ENCODE data around the gene BCS1L. TPM values are rescaled to one million over a fixed set of nuclear protein-coding genes. Genes with fewer than 3 reads are reported as not detected.

BCS1L gene
- polyA plus RNA-seq = 10 to 100 TPM; 15.7 to 25.3 (median 16.8) TPM

GRCh38 chr2:218659258-218659987 lies at the start of gene BCS1L, which contains the start of gene ZNF142:
BCS1L (plus strand) TSS chr2:218659683; CDS start chr2:218660988, 1,305 bp downstream.
ZNF142 (minus strand) TSS chr2:218659623; CDS start chr2:218656429, 3,194 bp downstream.
- Mint-ChIP-seq H3K36me3 (peaks cover 9 to 29% (median 10%) of the 10 kb centered on the region in 3 donors), H3K4me3 (peak within 1 kb of the TSS; percentile 93 to 100 (median 97)), H3K4me1 (peaks cover 28 to 35% of the 10 kb centered on the region in 2 donors), H3K9me3 (no peaks in the 10 kb centered on the region), H3K27me3 (ENCODE audit: low read depth in 3 of 3) (peaks cover 0 to 2% (median 1%) of the 10 kb centered on the region in 3 donors), H3K27ac (peak within 1 kb of the TSS; percentile 88 to 94 (median 90))
- peak; percentile 84 to 88 (median 85) for DNase-seq

- Mint-ChIP-seq H3K9me3 (no peaks in the 10 kb centered on the region), H3K27ac (no peak overlapping the region), H3K27me3 (ENCODE audit: low read depth in 3 of 3) (peaks cover 1 to 4% (median 2%) of the 10 kb centered on the region in 3 donors), H3K4me1 (no peaks in the 10 kb centered on the region), H3K4me3 (no peak overlapping the region), H3K36me3 (no peaks in the 10 kb centered on the region)
- DNase-seq = no peak
These were observed 43.6 kb upstream of the BCS1L start for GRCh38 chr2:218615868-218616315.

- Mint-ChIP-seq H3K4me3 (no peak overlapping the region), H3K27ac (no peak overlapping the region), H3K9me3 (no peaks in the 10 kb centered on the region), H3K36me3 (no peaks in the 10 kb centered on the region), H3K27me3 (ENCODE audit: low read depth in 3 of 3) (peaks cover 1 to 4% (median 2%) of the 10 kb centered on the region in 3 donors), H3K4me1 (no peaks in the 10 kb centered on the region)
- no peak for DNase-seq
These were observed 41.2 kb upstream of the BCS1L start for GRCh38 chr2:218618102-218618860.

GRCh38 chr2:218621007-218621406 lies 38.5 kb upstream of the BCS1L start:
- H3K9me3 Mint-ChIP-seq = no peaks in the 10 kb centered on the region
- no peaks in the 10 kb centered on the region for H3K4me1 Mint-ChIP-seq
- peaks cover under 1 to 6% (median 2%) of the 10 kb centered on the region in 3 donors for H3K27me3 Mint-ChIP-seq (ENCODE audit: low read depth in 3 of 3)
- H3K27ac Mint-ChIP-seq = no peak overlapping the region
- DNase-seq = no peak
- H3K4me3 Mint-ChIP-seq = no peak overlapping the region
- H3K36me3 Mint-ChIP-seq = no peaks in the 10 kb centered on the region

GRCh38 chr2:218622606-218623365 lies 36.7 kb upstream of the BCS1L start:
- Mint-ChIP-seq H3K36me3 (no peaks in the 10 kb centered on the region), H3K27ac (no peak overlapping the region), H3K27me3 (ENCODE audit: low read depth in 3 of 3) (peaks cover 0 to 6% (median 2%) of the 10 kb centered on the region in 3 donors), H3K9me3 (no peaks in the 10 kb centered on the region), H3K4me1 (no peaks in the 10 kb centered on the region), H3K4me3 (no peak overlapping the region)
- no peak for DNase-seq

- no peaks in the 10 kb centered on the region for H3K36me3 Mint-ChIP-seq
- DNase-seq = no peak
- H3K4me1 Mint-ChIP-seq = no peaks in the 10 kb centered on the region
- no peak overlapping the region for H3K4me3 Mint-ChIP-seq
- H3K9me3 Mint-ChIP-seq = no peaks in the 10 kb centered on the region
- peaks cover 0 to 5% (median 2%) of the 10 kb centered on the region in 3 donors for H3K27me3 Mint-ChIP-seq (ENCODE audit: low read depth in 3 of 3)
- H3K27ac Mint-ChIP-seq = no peak overlapping the region
These were observed 36.1 kb upstream of the BCS1L start for GRCh38 chr2:218623366-218623705.

GRCh38 chr2:218626369-218626768 lies 33.1 kb upstream of the BCS1L start:
- Mint-ChIP-seq H3K27me3 (ENCODE audit: low read depth in 3 of 3) (peaks cover 0 to 4% (median 2%) of the 10 kb centered on the region in 3 donors), H3K4me3 (no peak overlapping the region), H3K9me3 (no peaks in the 10 kb centered on the region), H3K36me3 (no peaks in the 10 kb centered on the region), H3K4me1 (no peaks in the 10 kb centered on the region), H3K27ac (no peak overlapping the region)
- DNase-seq = no peak

GRCh38 chr2:218627939-218628338 lies 31.5 kb upstream of the BCS1L start:
- H3K4me3 Mint-ChIP-seq = no peak overlapping the region
- H3K27ac Mint-ChIP-seq = no peak overlapping the region
- no peaks in the 10 kb centered on the region for H3K4me1 Mint-ChIP-seq
- DNase-seq = no peak
- peaks cover 0 to 6% (median 2%) of the 10 kb centered on the region in 3 donors for H3K27me3 Mint-ChIP-seq (ENCODE audit: low read depth in 3 of 3)
- H3K36me3 Mint-ChIP-seq = peaks cover 0 to 3% (median 0%) of the 10 kb centered on the region in 3 donors
- H3K9me3 Mint-ChIP-seq = no peaks in the 10 kb centered on the region

GRCh38 chr2:218631837-218632236 lies 27.6 kb upstream of the BCS1L start:
- no peaks in the 10 kb centered on the region for H3K9me3 Mint-ChIP-seq
- H3K27ac Mint-ChIP-seq = no peak overlapping the region
- H3K27me3 Mint-ChIP-seq (ENCODE audit: low read depth in 3 of 3) = peaks cover 0 to 4% (median 2%) of the 10 kb centered on the region in 3 donors
- no peak for DNase-seq
- H3K4me1 Mint-ChIP-seq = no peaks in the 10 kb centered on the region
- H3K36me3 Mint-ChIP-seq = peaks cover 0 to 24% (median 16%) of the 10 kb centered on the region in 3 donors
- H3K4me3 Mint-ChIP-seq = no peak overlapping the region

GRCh38 chr2:218635719-218636118 lies 23.8 kb upstream of the BCS1L start:
- H3K27ac Mint-ChIP-seq = peak overlapping the region in 1 of 6 donors; percentile 5
- peaks cover 0 to 2% (median 2%) of the 10 kb centered on the region in 3 donors for H3K27me3 Mint-ChIP-seq (ENCODE audit: low read depth in 3 of 3)
- no peak overlapping the region for H3K4me3 Mint-ChIP-seq
- peaks cover 8 to 52% (median 27%) of the 10 kb centered on the region in 3 donors for H3K36me3 Mint-ChIP-seq
- H3K9me3 Mint-ChIP-seq = no peaks in the 10 kb centered on the region
- no peak for DNase-seq
- H3K4me1 Mint-ChIP-seq = no peaks in the 10 kb centered on the region

- no peak for DNase-seq
- Mint-ChIP-seq H3K4me3 (no peak overlapping the region), H3K4me1 (no peaks in the 10 kb centered on the region), H3K36me3 (peaks cover 8 to 48% (median 27%) of the 10 kb centered on the region in 3 donors), H3K9me3 (no peaks in the 10 kb centered on the region), H3K27me3 (ENCODE audit: low read depth in 3 of 3) (peaks cover 0 to 2% (median 2%) of the 10 kb centered on the region in 3 donors), H3K27ac (no peak overlapping the region)
These were observed 21.1 kb upstream of the BCS1L start for GRCh38 chr2:218638372-218638771.

GRCh38 chr2:218642121-218642656 lies 17.3 kb upstream of the BCS1L start:
- Mint-ChIP-seq H3K36me3 (peaks cover 8 to 40% (median 18%) of the 10 kb centered on the region in 3 donors), H3K27me3 (ENCODE audit: low read depth in 3 of 3) (peaks cover 0 to 2% (median 0%) of the 10 kb centered on the region in 3 donors), H3K4me1 (no peaks in the 10 kb centered on the region), H3K4me3 (no peak overlapping the region), H3K9me3 (no peaks in the 10 kb centered on the region), H3K27ac (peak overlapping the region in 1 of 6 donors; percentile 10)
- DNase-seq = no peak

- no peaks in the 10 kb centered on the region for H3K9me3 Mint-ChIP-seq
- no peak overlapping the region for H3K4me3 Mint-ChIP-seq
- DNase-seq = no peak
- H3K27ac Mint-ChIP-seq = no peak overlapping the region
- H3K27me3 Mint-ChIP-seq (ENCODE audit: low read depth in 3 of 3) = peaks cover 0 to 2% (median 0%) of the 10 kb centered on the region in 3 donors
- H3K36me3 Mint-ChIP-seq = peaks cover 3 to 34% (median 13%) of the 10 kb centered on the region in 3 donors
- peaks cover 1 to 4% of the 10 kb centered on the region in 2 donors for H3K4me1 Mint-ChIP-seq
These were observed 16.7 kb upstream of the BCS1L start for GRCh38 chr2:218642786-218643185.

Data from immature natural killer cell (primary cell).